ENCODE results near the gene PRLH.

The PRLH gene

DNA sequence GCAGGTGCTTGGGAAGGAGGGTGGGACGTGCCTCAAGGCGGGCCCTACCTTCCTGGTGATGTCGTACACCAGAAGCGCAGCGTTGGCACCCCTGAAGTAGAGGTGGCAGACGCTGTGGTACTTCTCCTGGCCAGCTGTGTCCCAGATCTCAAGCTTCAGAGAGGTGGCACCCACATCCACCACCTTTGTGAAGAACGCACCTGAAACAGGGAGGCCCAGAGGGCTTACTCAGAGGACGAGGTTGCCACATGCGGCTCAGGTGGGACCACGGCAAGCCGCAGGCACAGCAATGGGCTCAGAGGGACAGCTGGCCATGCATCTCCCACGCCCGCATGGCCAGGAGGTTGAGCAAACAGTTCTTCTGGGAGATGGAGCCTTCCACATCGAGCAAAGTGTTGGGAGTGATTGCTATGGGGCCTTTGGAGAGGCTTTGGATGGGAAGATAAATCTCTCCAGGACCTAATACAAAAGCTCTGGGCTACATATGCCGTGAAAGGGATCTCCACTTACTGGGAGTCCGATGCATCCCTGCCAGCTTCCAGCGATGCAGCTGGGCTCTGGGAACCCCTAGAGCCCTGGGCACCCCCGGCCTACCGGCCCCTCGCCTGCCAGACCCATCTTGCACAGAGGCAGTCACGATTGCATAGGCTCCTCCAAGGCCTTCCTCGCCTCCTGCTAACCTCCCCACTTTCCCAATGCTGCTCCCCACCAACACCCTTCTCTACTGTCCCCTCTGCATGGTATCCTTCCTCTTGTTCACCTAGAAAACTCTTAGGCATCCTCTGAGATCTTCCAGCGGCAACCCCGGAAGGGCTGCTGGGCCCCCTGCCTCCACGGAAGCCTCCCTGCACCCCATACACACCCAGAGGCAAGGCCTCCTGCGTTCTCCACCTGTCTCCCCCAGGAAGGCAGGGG, 11.8 kb downstream of the PRLH start:
- H3K4me1 ChIP-seq (ENCODE audit: low read length), result 0 out of 2 replicates have a peak, but pooled peaks cover 3% of the 10 kb centered on the region
- no peaks in the 10 kb centered on the region for H3K36me3 ChIP-seq (replicated peaks; ENCODE audit: low read depth, low read length)
- H3K27me3 ChIP-seq (ENCODE audit: low read depth, low read length), result no peaks in the 10 kb centered on the region
- no peak overlapping the region for H3K4me3 ChIP-seq (ENCODE audit: low read length)
- H4K20me1 ChIP-seq (ENCODE audit: insufficient read depth, low read length), result no peaks in the 10 kb centered on the region
- no peaks in the 10 kb centered on the region for H3K79me2 ChIP-seq (ENCODE audit: low read length)
- H3K27ac ChIP-seq (ENCODE audit: low read length), result no peak overlapping the region
- H3K9me3 ChIP-seq (ENCODE audit: insufficient read depth, low read length), result no peaks in the 10 kb centered on the region
- no peak overlapping the region for H3K4me2 ChIP-seq (ENCODE audit: low read length)
- no peak overlapping the region for H2AFZ ChIP-seq (ENCODE audit: low read depth, low read length)
- no peak for TF ChIP-seq EZH2phosphoT487 (IDR thresholded peaks at IDR 0.05; ENCODE audit: low read depth)
- TF ChIP-seq, protein P1, sequence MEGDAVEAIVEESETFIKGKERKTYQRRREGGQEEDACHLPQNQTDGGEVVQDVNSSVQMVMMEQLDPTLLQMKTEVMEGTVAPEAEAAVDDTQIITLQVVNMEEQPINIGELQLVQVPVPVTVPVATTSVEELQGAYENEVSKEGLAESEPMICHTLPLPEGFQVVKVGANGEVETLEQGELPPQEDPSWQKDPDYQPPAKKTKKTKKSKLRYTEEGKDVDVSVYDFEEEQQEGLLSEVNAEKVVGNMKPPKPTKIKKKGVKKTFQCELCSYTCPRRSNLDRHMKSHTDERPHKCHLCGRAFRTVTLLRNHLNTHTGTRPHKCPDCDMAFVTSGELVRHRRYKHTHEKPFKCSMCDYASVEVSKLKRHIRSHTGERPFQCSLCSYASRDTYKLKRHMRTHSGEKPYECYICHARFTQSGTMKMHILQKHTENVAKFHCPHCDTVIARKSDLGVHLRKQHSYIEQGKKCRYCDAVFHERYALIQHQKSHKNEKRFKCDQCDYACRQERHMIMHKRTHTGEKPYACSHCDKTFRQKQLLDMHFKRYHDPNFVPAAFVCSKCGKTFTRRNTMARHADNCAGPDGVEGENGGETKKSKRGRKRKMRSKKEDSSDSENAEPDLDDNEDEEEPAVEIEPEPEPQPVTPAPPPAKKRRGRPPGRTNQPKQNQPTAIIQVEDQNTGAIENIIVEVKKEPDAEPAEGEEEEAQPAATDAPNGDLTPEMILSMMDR (IDR thresholded peaks at IDR 0.05; ENCODE audit: low read depth, low read length), result no peak
- H3K9ac ChIP-seq (ENCODE audit: low read length), result no peak overlapping the region

DNA sequence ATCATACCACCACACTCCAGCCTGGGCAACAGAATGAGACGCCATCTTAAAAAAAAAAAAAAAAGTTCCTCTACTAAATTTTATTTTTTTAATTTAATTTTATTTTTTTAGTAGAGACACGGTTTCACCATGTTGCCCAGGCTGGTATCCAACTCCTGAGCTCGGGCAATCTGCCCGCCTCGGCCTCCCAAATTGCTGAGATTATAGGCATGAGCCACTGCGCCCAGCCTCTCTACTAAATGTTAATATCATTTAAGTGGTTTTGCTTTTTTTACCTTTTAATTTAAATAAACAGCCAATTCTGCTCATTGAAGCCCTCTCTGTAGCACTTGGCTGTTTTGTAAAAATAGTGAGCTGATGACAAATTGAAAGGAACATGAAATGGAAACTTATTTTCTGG, 15.0 kb downstream of the PRLH start:
- no peak for TF ChIP-seq EZH2phosphoT487 (IDR thresholded peaks at IDR 0.05; ENCODE audit: low read depth)
- TF ChIP-seq, protein P1 (IDR thresholded peaks at IDR 0.05; ENCODE audit: low read depth, low read length), result no peak
- Histone ChIP-seq H3K9ac (ENCODE audit: low read length) (no peak overlapping the region), H4K20me1 (ENCODE audit: insufficient read depth, low read length) (no peaks in the 10 kb centered on the region), H3K27me3 (ENCODE audit: low read depth, low read length) (no peaks in the 10 kb centered on the region), H3K79me2 (ENCODE audit: low read length) (no peaks in the 10 kb centered on the region), H3K4me1 (ENCODE audit: low read length) (0 out of 2 replicates have a peak, but pooled peaks cover 3% of the 10 kb centered on the region), H3K36me3 (replicated peaks; ENCODE audit: low read depth, low read length) (no peaks in the 10 kb centered on the region), H2AFZ (ENCODE audit: low read depth, low read length) (no peak overlapping the region; the same call in 1 of the 2 replicates), H3K27ac (ENCODE audit: low read length) (no peak overlapping the region), H3K9me3 (ENCODE audit: insufficient read depth, low read length) (no peaks in the 10 kb centered on the region), H3K4me2 (ENCODE audit: low read length) (peak overlapping the region; percentile 37), H3K4me3 (ENCODE audit: low read length) (no peak overlapping the region)

DNA sequence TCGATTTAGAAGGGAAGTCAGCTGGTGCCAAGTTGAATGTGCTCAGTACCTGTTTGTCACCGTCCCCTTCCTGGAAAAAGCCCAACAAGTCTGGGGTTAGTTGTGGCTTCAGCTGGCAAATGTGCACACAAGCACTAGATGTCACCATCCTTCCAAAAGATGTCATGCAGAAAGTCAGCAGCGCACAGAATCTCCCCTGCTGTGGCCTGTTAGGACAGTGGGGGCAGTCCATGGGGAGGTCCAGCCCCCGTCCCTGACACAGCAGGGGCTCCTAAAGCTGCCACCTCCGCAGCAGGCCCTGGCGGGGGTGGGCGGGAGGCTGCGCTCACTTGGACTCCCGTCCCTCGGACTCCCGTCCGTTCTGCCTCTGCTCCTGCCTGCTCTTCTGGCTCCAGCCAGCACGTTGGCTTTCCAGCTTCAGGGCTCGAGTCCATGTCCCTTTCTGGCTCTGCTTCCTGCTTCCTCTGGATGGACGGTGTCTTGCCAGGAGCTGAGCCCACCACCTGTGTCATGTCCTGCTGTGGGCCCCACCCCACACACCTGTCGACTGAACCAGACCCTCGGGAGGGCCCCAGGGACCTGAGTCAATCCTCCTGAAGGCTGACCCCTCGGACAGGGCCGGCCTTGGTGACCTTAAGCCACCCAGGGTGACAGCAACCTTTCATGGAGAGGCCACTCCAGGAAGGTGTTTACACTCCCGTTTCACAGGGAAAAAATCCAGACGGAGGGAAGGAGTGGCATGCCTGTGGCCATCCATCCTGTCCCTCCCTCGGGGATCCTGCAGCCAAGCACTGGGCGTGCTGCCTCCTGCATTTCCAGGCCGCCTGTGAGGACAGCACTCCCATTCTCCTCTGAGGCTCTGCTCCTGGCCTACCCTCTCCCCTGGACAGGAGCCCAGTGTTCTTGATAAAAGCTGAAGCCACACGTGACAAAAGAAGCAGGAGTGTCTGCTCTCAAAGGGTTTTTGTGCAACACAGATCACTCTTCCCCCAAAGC, 15.7 kb downstream of the PRLH start:
- no peaks in the 10 kb centered on the region for H3K36me3 ChIP-seq (replicated peaks; ENCODE audit: low read depth, low read length)
- peak overlapping the region; percentile 37 for H3K4me2 ChIP-seq (ENCODE audit: low read length)

More for the DNA sequence above, 15.7 kb downstream of the PRLH start:
- Histone ChIP-seq H2AFZ (ENCODE audit: low read depth, low read length) (no peak overlapping the region; the same call in none of the 2 replicates), H3K27ac (ENCODE audit: low read length) (no peak overlapping the region), H3K4me3 (ENCODE audit: low read length) (no peak overlapping the region), H3K9me3 (ENCODE audit: insufficient read depth, low read length) (no peaks in the 10 kb centered on the region), H3K27me3 (ENCODE audit: low read depth, low read length) (0 out of 2 replicates have a peak, but pooled peaks cover under 1% of the 10 kb centered on the region), H4K20me1 (ENCODE audit: insufficient read depth, low read length) (no peaks in the 10 kb centered on the region), H3K4me1 (ENCODE audit: low read length) (0 out of 2 replicates have a peak, but pooled peaks cover 3% of the 10 kb centered on the region), H3K79me2 (ENCODE audit: low read length) (no peaks in the 10 kb centered on the region), H3K9ac (ENCODE audit: low read length) (no peak overlapping the region)
- TF ChIP-seq EZH2phosphoT487 (IDR thresholded peaks at IDR 0.05; ENCODE audit: low read depth), result no peak
- TF ChIP-seq, protein P1 (IDR thresholded peaks at IDR 0.05; ENCODE audit: low read depth, low read length), result peak; percentile 51

Data from OCI-LY3 (cell line).